Thyroid gland (tissue), 4 donors: Measurements from ENCODE around the gene C4orf50. TPM values are rescaled to one million over a fixed set of nuclear protein-coding genes. Genes with fewer than 3 reads are reported as not detected.

Source experiments
- DNase-seq, 2 donors: peaks; one replicate each; pipeline ENCODE4 v3.0.0-alpha.2; 2019
- H3K27ac ChIP-seq, 3 donors: fragments of 200-600 bp; sonication (generic); 1 replicate in 2 of 3; 2 replicates in 1 of 3; pipeline ENCODE4 v1.5.1; 2016 to 2019; ENCODE audit warnings: mild to moderate bottlenecking in 1 of 3, moderate library complexity in 1 of 3
- H3K27me3 ChIP-seq: fragments of 200-600 bp; sonication (generic); one replicate; pipeline ENCODE4 v1.5.1; 2019
- H3K36me3 ChIP-seq, 2 donors: fragments of 200-600 bp; sonication (generic); one replicate each; pipeline ENCODE4 v1.5.1; 2016 to 2019
- H3K4me1 ChIP-seq, 2 donors: fragments of 200-600 bp; sonication (generic); one replicate each; pipeline ENCODE4 v1.5.1; 2017 to 2019
- H3K4me3 ChIP-seq, 3 donors: fragments of 200-600 bp; sonication (generic); replicated peaks in 1 of 3; 1 replicate in 2 of 3; 2 replicates in 1 of 3; pipeline ENCODE4 v1.5.1; 2016; ENCODE audit warnings: mild to moderate bottlenecking in 1 of 3
- H3K9me3 ChIP-seq: fragments of 200-600 bp; sonication (generic); one replicate; pipeline ENCODE4 v1.5.1; 2017
- CTCF ChIP-seq, 6 experiments: fragments of 200-600 bp in 3 of 6; fragments of 450-650 bp in 3 of 6; sonication (generic) in 3 of 6; IDR thresholded peaks; one replicate each; pipeline ENCODE4 v1.5.1; 2016 to 2019; ENCODE audit warnings: antibody characterized with exemption in 6 of 6, mild to moderate bottlenecking in 2 of 6, inconsistent platforms in 1 of 6, moderate library complexity in 1 of 6
- POLR2A ChIP-seq, 2 donors: fragments of 450-650 bp; IDR thresholded peaks; one replicate each; pipeline ENCODE4 v1.6.1; 2017; ENCODE audit warnings: antibody characterized with exemption in 2 of 2, mild to moderate bottlenecking in 2 of 2, moderate library complexity in 1 of 2
- WGBS, 2 donors: methylation state at CpG; one replicate each; pipeline ENCODE4 v1.1.5; 2017; 5-methylcytosine and 5-hydroxymethylcytosine counted together
- intact Hi-C: fragments of 100-400 bp; cut with DNase I; formaldehyde crosslinking; loops from one replicate; pipeline ENCODE4 v1.15.1; 2023
- total RNA-seq, 4 donors: library from RNA; depleted of rRNA; stranded (reverse); fragments of >200 nt; gene quantifications; one replicate each; pipeline ENCODE4 v1.2.3, GENCODE V29; 2016

Gene C4orf50
- total RNA-seq, 4 donors from 2014 or later: 0.11 to 0.15 (median 0.13) TPM; not detected in 1

GRCh38 chr4:6044805-6045204 is 26.6 kb upstream of the C4orf50 start:
- intact Hi-C loops: no loop called here
- Histone ChIP-seq H3K4me3 (no peak overlapping the region), H3K9me3 (no peaks in the 10 kb centered on the region), H3K27me3 (no peaks in the 10 kb centered on the region), H3K36me3 (no peaks in the 10 kb centered on the region), H3K27ac (no peak overlapping the region), H3K4me1 (no peaks in the 10 kb centered on the region)
- DNase-seq: no peak
- WGBS, 2 donors: 60 to 62% methylated on average over 6 to 9 of the region's 9 CpGs
- TF ChIP-seq CTCF (IDR thresholded peaks at IDR 0.05): no peak
- no peak for TF ChIP-seq POLR2A (IDR thresholded peaks at IDR 0.05)

- no peaks in the 10 kb centered on the region for H3K27me3 ChIP-seq
- H3K36me3 ChIP-seq: no peaks in the 10 kb centered on the region
- no peak for DNase-seq
- no peak overlapping the region for H3K27ac ChIP-seq
- intact Hi-C loops: no loop called here
- H3K4me1 ChIP-seq: no peaks in the 10 kb centered on the region
- H3K4me3 ChIP-seq: no peak overlapping the region
- TF ChIP-seq CTCF (IDR thresholded peaks at IDR 0.05) (no peak), POLR2A (IDR thresholded peaks at IDR 0.05) (no peak)
- H3K9me3 ChIP-seq: no peaks in the 10 kb centered on the region
- 61 to 64% methylated on average over 9 of the region's 9 CpGs for WGBS, 2 donors
Observed at GRCh38 chr4:6044276-6044675, 26.0 kb upstream of the C4orf50 start.

- 88% methylated on average over 2 to 7 of the region's 7 CpGs for WGBS, 2 donors
- no peaks in the 10 kb centered on the region for H3K9me3 ChIP-seq
- H3K27me3 ChIP-seq: no peaks in the 10 kb centered on the region
- DNase-seq: no peak
- H3K4me1 ChIP-seq: no peaks in the 10 kb centered on the region
- no peak overlapping the region for H3K27ac ChIP-seq
- intact Hi-C loops: no loop called here
- H3K36me3 ChIP-seq: no peaks in the 10 kb centered on the region
- H3K4me3 ChIP-seq: no peak overlapping the region
- TF ChIP-seq POLR2A (IDR thresholded peaks at IDR 0.05): no peak
- no peak for TF ChIP-seq CTCF (IDR thresholded peaks at IDR 0.05)
Observed at GRCh38 chr4:6043843-6044242, 25.6 kb upstream of the C4orf50 start.

- intact Hi-C loops: no loop called here
- 85 to 88% methylated on average over 13 of the region's 13 CpGs for WGBS, 2 donors
- Histone ChIP-seq H3K27ac (no peak overlapping the region), H3K4me1 (no peaks in the 10 kb centered on the region), H3K36me3 (no peaks in the 10 kb centered on the region), H3K9me3 (no peaks in the 10 kb centered on the region), H3K27me3 (no peaks in the 10 kb centered on the region), H3K4me3 (no peak overlapping the region)
- no peak for DNase-seq
- TF ChIP-seq CTCF (IDR thresholded peaks at IDR 0.05) (no peak), POLR2A (IDR thresholded peaks at IDR 0.05) (no peak)
Observed at GRCh38 chr4:6043188-6043587, 25.0 kb upstream of the C4orf50 start.

GRCh38 chr4:6042293-6043063 is 24.2 kb upstream of the C4orf50 start:
- Histone ChIP-seq H3K27me3 (no peaks in the 10 kb centered on the region), H3K27ac (no peak overlapping the region), H3K4me1 (no peaks in the 10 kb centered on the region), H3K4me3 (no peak overlapping the region), H3K9me3 (no peaks in the 10 kb centered on the region), H3K36me3 (no peaks in the 10 kb centered on the region)
- 84 to 85% methylated on average over 21 of the region's 21 CpGs for WGBS, 2 donors
- DNase-seq: no peak
- intact Hi-C loops: no loop called here
- TF ChIP-seq POLR2A (IDR thresholded peaks at IDR 0.05) (no peak), CTCF (IDR thresholded peaks at IDR 0.05) (no peak)
